Gastrocnemius medialis (tissue), 4 donors: ENCODE data around the gene HARS1. TPM values are rescaled to one million over a fixed set of nuclear protein-coding genes. Genes with fewer than 3 reads are reported as not detected.

Experiments
- ATAC-seq, 2 donors: fragments of 150-250 bp; one replicate each; pipeline ENCODE4 v1.9.1; 2016
- DNase-seq, 2 donors: peaks; one replicate each; pipeline ENCODE4 v3.0.0-alpha.2; 2019
- H3K27ac ChIP-seq, 4 donors: fragments of 200-600 bp; sonication (generic); 1 replicate in 1 of 4; 2 replicates in 3 of 4; pipeline ENCODE4 v1.5.1; 2016 to 2018; ENCODE audit warnings: mild to moderate bottlenecking in 2 of 4, moderate library complexity in 1 of 4
- H3K27me3 ChIP-seq, 3 donors: fragments of 200-600 bp; sonication (generic) in 2 of 3; 1 replicate in 1 of 3; 2 replicates in 2 of 3; pipeline versions ENCODE4 v1.5.1 to v1.6.0; 2016 to 2019; ENCODE audit warnings: mild to moderate bottlenecking in 1 of 3, moderate library complexity in 1 of 3
- H3K36me3 ChIP-seq, 2 donors: fragments of 200-600 bp; sonication (generic) in 1 of 2; one replicate each; pipeline ENCODE4 v1.5.1; 2017 to 2018
- H3K4me1 ChIP-seq, 2 donors: fragments of 200-600 bp; sonication (generic) in 1 of 2; one replicate each; pipeline ENCODE4 v1.5.1; 2016 to 2017; ENCODE audit warnings: mild to moderate bottlenecking in 2 of 2
- H3K4me3 ChIP-seq, 4 donors: fragments of 200-600 bp; sonication (generic) in 3 of 4; 1 replicate in 1 of 4; 2 replicates in 3 of 4; pipeline ENCODE4 v1.5.1; 2016 to 2019; ENCODE audit warnings: mild to moderate bottlenecking in 2 of 4
- H3K9me3 ChIP-seq, 3 donors: fragments of 200-600 bp; sonication (generic) in 2 of 3; 1 replicate in 1 of 3; 2 replicates in 2 of 3; pipeline ENCODE4 v1.5.1; 2016 to 2019
- CTCF ChIP-seq, 5 experiments: fragments of 450-650 bp in 3 of 5; fragments of 200-600 bp in 2 of 5; sonication (generic) in 2 of 5; IDR thresholded peaks in 4 of 5; conservative IDR thresholded peaks in 1 of 5; 1 replicate in 4 of 5; 2 replicates in 1 of 5; pipeline ENCODE4 v1.5.1; 2016 to 2019; ENCODE audit warnings: antibody characterized with exemption in 5 of 5, mild to moderate bottlenecking in 3 of 5, moderate library complexity in 3 of 5
- POLR2A ChIP-seq, 2 donors: fragments of 450-650 bp; IDR thresholded peaks; one replicate each; pipeline ENCODE4 v1.6.1; 2017; ENCODE audit warnings: antibody characterized with exemption in 2 of 2, mild to moderate bottlenecking in 2 of 2, moderate library complexity in 2 of 2
- in situ Hi-C, 4 donors: fragments of 200-750 bp; cut with MboI; loops; one replicate each; pipeline versions ENCODE4 v1.15.0 to v1.8.0; 2017; ENCODE audit warnings: low sequenced_read_pairs in 4 of 4
- intact Hi-C: fragments of 100-400 bp; cut with DNase I; formaldehyde crosslinking; loops from one replicate; pipeline ENCODE4 v1.15.1; 2023; ENCODE audit warnings: low total_unique reads
- total RNA-seq, 4 donors: library from RNA; depleted of rRNA; stranded (reverse); fragments of >200 nt; gene quantifications; one replicate each; pipeline versions ENCODE4 v1.1.0 to v1.2.3, GENCODE V29; 2016

Gene HARS1
- total RNA-seq, 4 donors from 2014 or later = 38.2 to 72.9 (median 59.4) TPM

- TF ChIP-seq CTCF (IDR thresholded peaks at IDR 0.05 in 4 of 5, conservative IDR thresholded peaks at IDR 0.05 in 1 of 5) = no peak
- in situ Hi-C loops = no loop called here
- Histone ChIP-seq H3K36me3 (peaks cover 2 to 78% of the 10 kb centered on the region in 2 donors), H3K4me3 (no peak overlapping the region), H3K27me3 (no peaks in the 10 kb centered on the region), H3K27ac (no peak overlapping the region), H3K4me1 (no peaks in the 10 kb centered on the region), H3K9me3 (no peaks in the 10 kb centered on the region)
- intact Hi-C loops = no loop called here
- DNase-seq (no peak), ATAC-seq (no peak)
These were observed 12.2 kb downstream of the HARS1 start for GRCh38 chr5:140678993-140679392.

- DNase-seq (no peak), ATAC-seq (no peak)
- Histone ChIP-seq H3K9me3 (no peaks in the 10 kb centered on the region), H3K36me3 (peaks cover 2 to 79% of the 10 kb centered on the region in 2 donors), H3K4me3 (no peak overlapping the region), H3K27me3 (no peaks in the 10 kb centered on the region), H3K4me1 (no peaks in the 10 kb centered on the region), H3K27ac (no peak overlapping the region)
- no peak for TF ChIP-seq POLR2A (IDR thresholded peaks at IDR 0.05)
- TF ChIP-seq CTCF (IDR thresholded peaks at IDR 0.05 in 4 of 5, conservative IDR thresholded peaks at IDR 0.05 in 1 of 5) = no peak
- intact Hi-C loops = no loop called here
- in situ Hi-C loops = no loop called here
These were observed 13.2 kb downstream of the HARS1 start for GRCh38 chr5:140677947-140678346.

- no peaks in the 10 kb centered on the region for H3K27me3 ChIP-seq
- TF ChIP-seq POLR2A (IDR thresholded peaks at IDR 0.05) (no peak), CTCF (IDR thresholded peaks at IDR 0.05 in 4 of 5, conservative IDR thresholded peaks at IDR 0.05 in 1 of 5) (no peak)
- intact Hi-C loops = no loop called here
- no peaks in the 10 kb centered on the region for H3K4me1 ChIP-seq
- H3K9me3 ChIP-seq = no peaks in the 10 kb centered on the region
- ATAC-seq (no peak), DNase-seq (no peak)
- in situ Hi-C loops = loop anchor here in 1 of 4 donors (25.0 kb wide), 1 partner anchor 262 kb away; the partner anchor contains the start of gene ANKHD1
- H3K27ac ChIP-seq = no peak overlapping the region
- H3K36me3 ChIP-seq = peaks cover 0 to 70% of the 10 kb centered on the region in 2 donors
- H3K4me3 ChIP-seq = no peak overlapping the region
These were observed 16.5 kb downstream of the HARS1 start for GRCh38 chr5:140674629-140675028.

GRCh38 chr5:140674211-140674610 is 17.0 kb downstream of the HARS1 start:
- Histone ChIP-seq H3K36me3 (peaks cover 0 to 70% of the 10 kb centered on the region in 2 donors), H3K27ac (no peak overlapping the region), H3K4me1 (no peaks in the 10 kb centered on the region), H3K4me3 (no peak overlapping the region), H3K9me3 (no peaks in the 10 kb centered on the region), H3K27me3 (no peaks in the 10 kb centered on the region)
- TF ChIP-seq POLR2A (IDR thresholded peaks at IDR 0.05) = no peak
- no peak for TF ChIP-seq CTCF (IDR thresholded peaks at IDR 0.05 in 4 of 5, conservative IDR thresholded peaks at IDR 0.05 in 1 of 5)
- in situ Hi-C loops (loop anchor here in 1 of 4 donors (25.0 kb wide), 1 partner anchor 262 kb away; the partner anchor contains the start of gene ANKHD1), intact Hi-C loops (no loop called here)
- ATAC-seq (no peak), DNase-seq (no peak)
